ENCODE data around the gene INPP5F.

DNA sequence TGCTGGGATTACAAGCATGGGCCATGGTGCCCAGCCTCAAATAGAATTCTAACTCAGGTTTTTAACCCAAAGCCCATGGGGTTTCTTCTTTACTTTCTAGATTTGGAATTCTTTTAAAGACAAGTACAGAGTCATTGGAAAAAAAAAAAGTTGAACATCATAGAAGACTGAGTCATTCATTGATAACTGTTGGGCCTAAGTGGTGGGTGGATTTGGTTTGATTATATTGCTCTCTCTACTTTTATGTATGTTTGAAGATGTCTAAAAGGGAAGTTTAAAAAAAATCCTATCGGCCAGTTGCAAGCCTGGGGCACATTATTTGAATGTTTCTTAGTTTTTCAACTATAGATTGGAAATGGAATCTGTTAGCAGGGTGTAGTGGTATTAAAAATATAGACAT is 49.7 kb downstream of the INPP5F start:
- TF ChIP-seq, protein P1, sequence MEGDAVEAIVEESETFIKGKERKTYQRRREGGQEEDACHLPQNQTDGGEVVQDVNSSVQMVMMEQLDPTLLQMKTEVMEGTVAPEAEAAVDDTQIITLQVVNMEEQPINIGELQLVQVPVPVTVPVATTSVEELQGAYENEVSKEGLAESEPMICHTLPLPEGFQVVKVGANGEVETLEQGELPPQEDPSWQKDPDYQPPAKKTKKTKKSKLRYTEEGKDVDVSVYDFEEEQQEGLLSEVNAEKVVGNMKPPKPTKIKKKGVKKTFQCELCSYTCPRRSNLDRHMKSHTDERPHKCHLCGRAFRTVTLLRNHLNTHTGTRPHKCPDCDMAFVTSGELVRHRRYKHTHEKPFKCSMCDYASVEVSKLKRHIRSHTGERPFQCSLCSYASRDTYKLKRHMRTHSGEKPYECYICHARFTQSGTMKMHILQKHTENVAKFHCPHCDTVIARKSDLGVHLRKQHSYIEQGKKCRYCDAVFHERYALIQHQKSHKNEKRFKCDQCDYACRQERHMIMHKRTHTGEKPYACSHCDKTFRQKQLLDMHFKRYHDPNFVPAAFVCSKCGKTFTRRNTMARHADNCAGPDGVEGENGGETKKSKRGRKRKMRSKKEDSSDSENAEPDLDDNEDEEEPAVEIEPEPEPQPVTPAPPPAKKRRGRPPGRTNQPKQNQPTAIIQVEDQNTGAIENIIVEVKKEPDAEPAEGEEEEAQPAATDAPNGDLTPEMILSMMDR (IDR thresholded peaks at IDR 0.05; ENCODE audit: insufficient read depth, low read length, poor library complexity, severe bottlenecking): no peak
- TF ChIP-seq EZH2phosphoT487 (conservative IDR thresholded peaks at IDR 0.05; ENCODE audit: low read length): no peak

All from SU-DHL-6 (cell line).